ENCODE measurements around the gene RNF225.

GRCh38 chr19:58346961-58347929 lies 48.2 kb upstream of the RNF225 start:
- TF ChIP-seq, protein P1, sequence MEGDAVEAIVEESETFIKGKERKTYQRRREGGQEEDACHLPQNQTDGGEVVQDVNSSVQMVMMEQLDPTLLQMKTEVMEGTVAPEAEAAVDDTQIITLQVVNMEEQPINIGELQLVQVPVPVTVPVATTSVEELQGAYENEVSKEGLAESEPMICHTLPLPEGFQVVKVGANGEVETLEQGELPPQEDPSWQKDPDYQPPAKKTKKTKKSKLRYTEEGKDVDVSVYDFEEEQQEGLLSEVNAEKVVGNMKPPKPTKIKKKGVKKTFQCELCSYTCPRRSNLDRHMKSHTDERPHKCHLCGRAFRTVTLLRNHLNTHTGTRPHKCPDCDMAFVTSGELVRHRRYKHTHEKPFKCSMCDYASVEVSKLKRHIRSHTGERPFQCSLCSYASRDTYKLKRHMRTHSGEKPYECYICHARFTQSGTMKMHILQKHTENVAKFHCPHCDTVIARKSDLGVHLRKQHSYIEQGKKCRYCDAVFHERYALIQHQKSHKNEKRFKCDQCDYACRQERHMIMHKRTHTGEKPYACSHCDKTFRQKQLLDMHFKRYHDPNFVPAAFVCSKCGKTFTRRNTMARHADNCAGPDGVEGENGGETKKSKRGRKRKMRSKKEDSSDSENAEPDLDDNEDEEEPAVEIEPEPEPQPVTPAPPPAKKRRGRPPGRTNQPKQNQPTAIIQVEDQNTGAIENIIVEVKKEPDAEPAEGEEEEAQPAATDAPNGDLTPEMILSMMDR (IDR thresholded peaks at IDR 0.05; ENCODE audit: low read length) = no peak
- TF ChIP-seq EZH2 (IDR thresholded peaks at IDR 0.05; ENCODE audit: borderline replicate concordance, low read length) = no peak
